IPS-NIHi7 (cell line): ENCODE results near the gene KCNH4.
A peak's percentile ranks its signal among the peaks of the same experiment; 100 is the strongest.

Source experiments
- DNase-seq: peaks from one replicate; pipeline ENCODE4 v3.0.0; 2012; ENCODE audit warnings: mixed read lengths; ENCODE audit errors: extremely low spot score

The KCNH4 gene

GRCh38 chr17:42117397-42118125, 63.4 kb downstream of the KCNH4 start:
- no peak for DNase-seq

DNA sequence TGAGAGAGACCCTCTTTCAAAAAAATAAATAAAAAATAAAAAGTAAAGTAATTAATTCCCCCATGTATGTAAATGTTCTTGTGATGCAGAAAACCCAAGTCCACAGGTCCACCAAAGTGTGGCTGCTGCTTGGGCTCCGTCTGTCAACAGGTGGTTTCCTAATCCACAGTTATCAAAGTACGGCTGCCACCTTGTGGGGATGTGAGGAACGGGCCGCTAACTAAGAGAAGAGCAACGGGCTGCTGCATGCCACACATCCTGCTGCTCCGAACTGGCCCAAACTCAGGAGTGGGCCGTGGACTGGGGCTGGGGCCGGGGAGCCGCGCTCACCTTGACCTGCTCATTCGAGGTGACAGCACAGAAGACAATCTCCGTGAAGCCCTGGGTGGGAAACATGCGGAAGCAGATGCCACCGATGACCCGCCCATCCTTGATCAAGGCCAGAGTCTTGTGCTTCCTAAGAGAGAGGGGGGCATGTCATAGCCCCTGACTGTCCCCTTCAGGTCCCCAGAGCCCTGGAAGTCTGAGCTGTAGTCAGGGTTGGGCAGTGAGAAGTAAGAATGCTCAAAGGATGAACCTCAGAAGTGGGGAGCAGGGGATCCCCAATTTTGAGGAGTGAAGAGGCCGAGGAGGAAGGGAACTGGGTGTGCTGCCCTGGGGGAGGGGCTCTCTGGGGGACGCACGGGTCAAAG, 64.1 kb downstream of the KCNH4 start:
- DNase-seq, result peak; percentile 76

GRCh38 chr17:42114118-42114517, 66.8 kb downstream of the KCNH4 start:
- DNase-seq, result no peak

GRCh38 chr17:42113293-42114069, 67.5 kb downstream of the KCNH4 start:
- DNase-seq, result no peak

DNA sequence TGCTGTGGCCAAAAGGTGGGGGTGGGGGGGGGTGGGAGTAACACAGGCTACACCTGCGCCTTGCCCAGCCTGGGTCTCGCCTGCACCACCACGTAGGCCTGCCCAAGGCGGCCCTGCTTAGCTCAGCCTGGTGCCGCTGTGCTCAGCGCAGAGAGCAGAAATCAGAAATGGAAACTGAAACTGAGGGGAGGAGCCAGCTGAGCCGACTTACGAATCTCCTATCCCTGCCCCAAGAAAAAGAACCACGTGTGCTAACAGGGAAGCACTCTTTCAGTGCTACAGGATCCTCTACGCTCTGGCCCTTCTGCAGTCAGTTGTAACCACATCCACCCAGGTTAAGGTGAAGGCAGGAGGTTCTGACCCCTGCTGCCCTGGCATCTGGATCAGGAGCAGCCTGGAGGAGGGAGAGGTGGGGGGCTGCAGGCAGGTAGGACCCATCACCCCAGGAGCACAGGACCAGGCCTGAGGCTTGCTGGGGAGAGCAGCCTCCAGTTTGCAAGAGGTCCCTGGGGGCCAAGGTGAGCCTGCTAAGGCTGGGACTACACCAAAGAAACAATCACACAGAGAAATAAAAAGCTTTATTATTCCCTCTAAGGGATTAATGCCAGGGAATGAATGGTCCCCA, 68.3 kb downstream of the KCNH4 start, which contains the start of gene DHX58:
Gene DHX58 (minus strand): TSS at position 163 of the 625 bp plus-strand sequence. CDS start 822 bp downstream, outside the sequence.
- no peak for DNase-seq

GRCh38 chr17:42111871-42112551, 68.9 kb downstream of the KCNH4 start:
- no peak for DNase-seq

DNA sequence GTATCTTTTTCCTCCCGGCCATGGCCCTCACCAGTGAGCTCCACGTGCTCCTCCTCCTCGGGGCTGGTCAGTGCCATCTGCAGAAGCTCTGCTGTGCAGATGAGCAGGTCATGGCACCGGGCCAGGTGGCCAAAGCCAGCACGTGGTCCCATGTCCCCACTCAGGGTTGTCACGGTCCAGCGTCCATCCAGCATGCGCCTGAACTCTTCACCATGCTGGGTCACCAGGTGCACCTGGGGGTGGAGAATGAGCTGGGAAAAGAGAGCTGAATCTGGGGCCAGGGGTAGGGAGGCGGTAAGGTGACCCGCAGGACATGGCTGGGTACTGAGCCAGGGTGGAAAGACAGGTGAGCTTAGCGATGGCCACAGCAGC, 69.7 kb downstream of the KCNH4 start:
- no peak for DNase-seq

DNA sequence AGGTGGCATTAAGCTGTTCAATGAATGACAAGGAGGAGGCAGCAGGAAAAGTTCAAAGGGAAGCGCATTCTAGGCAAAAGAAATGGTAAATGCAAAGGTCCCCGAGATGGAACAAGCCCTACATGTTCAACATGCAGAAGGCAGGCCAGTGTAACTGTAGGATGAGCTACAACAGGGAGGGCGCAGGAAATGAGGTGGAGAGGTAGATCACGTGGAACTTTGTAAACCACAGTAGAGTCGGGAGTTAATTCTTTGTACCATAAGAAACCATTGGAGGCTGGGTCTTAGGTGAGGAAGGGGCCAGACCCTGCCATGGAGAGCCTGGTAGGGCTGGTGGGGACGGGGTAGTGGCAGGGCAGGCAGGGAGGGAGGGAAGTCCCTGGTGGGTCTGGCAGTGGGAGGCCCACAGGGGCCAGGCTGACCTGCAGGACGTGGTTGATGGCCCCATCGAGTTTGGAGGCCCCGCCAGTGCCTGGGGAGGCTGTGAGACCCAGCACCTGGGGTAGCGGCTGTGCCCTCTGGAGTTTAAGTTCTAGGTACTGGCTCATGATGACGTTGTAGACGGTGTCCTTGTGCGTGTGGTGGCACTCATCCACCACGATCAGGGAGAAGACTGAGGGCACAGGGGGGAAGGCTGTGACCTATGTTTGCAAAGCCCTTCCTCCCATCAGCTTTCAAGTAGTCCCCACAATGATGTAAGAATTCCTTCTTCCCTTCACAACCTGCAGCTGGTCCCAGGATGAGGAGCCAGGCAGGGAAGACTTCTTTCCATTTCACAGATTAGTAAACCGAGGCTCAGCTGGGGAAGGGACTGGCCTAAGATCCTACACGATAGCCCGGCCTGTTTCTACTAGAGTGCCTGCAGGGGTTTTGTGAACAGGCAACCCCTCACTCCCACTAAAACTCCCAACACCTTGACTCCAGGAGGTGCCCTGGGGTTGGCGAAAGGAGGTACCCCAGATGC, 70.4 kb downstream of the KCNH4 start:
- no peak for DNase-seq

- no peak for DNase-seq
These were observed 71.9 kb downstream of the KCNH4 start for GRCh38 chr17:42109086-42109485.

GRCh38 chr17:42107597-42108576, 73.1 kb downstream of the KCNH4 start:
- DNase-seq, result peak; percentile 100

DNA sequence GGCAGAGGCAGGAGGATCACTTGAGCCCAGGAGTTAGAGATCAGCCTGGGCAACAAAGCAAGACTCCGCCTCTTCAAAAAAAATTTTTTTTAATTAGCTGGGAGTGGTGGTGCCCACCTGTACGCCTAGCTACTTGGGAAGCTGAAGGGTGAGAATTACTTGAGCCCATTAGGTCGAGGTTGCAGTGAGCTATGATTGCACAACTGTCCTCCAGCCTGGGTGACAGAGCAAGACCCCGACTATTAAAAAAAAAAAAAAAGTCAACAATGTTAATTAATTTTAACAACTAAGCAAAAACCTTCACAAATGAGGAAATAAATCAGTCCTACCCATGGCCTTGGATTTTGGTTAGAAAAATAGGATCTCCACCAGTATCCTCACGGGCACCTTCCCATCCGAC, 73.8 kb downstream of the KCNH4 start:
- DNase-seq, result no peak
